OCI-LY7 (cell line): Measurements from ENCODE around the gene MLST8. TPM values are rescaled to one million over a fixed set of nuclear protein-coding genes. Genes with fewer than 3 reads are reported as not detected.

Experiments used
- BruUV-seq: library from RNA; stranded (reverse); fragments of 400-500 nt; replicated peaks from 2 replicates; lab custom pipeline; 2021; lab: Mats Ljungman, UMichigan
- CTCF ChIA-PET: fragments of 300-600 bp; sonication (Branson Sonifier 250); formaldehyde crosslinking; loops from one replicate; lab custom pipeline; 2022; ENCODE audit warnings: antibody characterized with exemption; ENCODE audit not compliant: unreplicated experiment; lab: Charles Lee
- POLR2A ChIA-PET: fragments of 300-600 bp; sonication (Branson Sonifier 250); formaldehyde crosslinking; loops from one replicate; lab custom pipeline; 2022; ENCODE audit warnings: antibody characterized with exemption; lab: Charles Lee
- DNase-seq: peaks from one replicate; pipeline ENCODE4 v3.0.0-alpha.2; 2015; ENCODE audit warnings: low spot score
- H2AFZ ChIP-seq: fragments of 200-600 bp; sonication (generic), shearing (Covaris generic); 2 replicates; pipeline ENCODE4 v1.6.1; 2014; ENCODE audit warnings: mild to moderate bottlenecking, antibody characterized with exemption, low read length, moderate library complexity
- H3K27ac ChIP-seq: fragments of 200-600 bp; sonication (generic); 2 replicates; pipeline ENCODE4 v1.5.1; 2014; ENCODE audit warnings: mixed run types, low read depth, mild to moderate bottlenecking, moderate library complexity, low read length, inconsistent platforms; ENCODE audit not compliant: poor library complexity, severe bottlenecking
- H3K36me3 ChIP-seq: fragments of 200-600 bp; sonication (generic); 2 replicates; pipeline ENCODE4 v1.6.1; 2014; ENCODE audit warnings: mild to moderate bottlenecking, antibody characterized with exemption, low read length, moderate library complexity, mixed read lengths; ENCODE audit not compliant: insufficient read depth
- H3K4me1 ChIP-seq: fragments of 200-600 bp; sonication (generic); 2 replicates; pipeline ENCODE4 v1.5.1; 2014; ENCODE audit warnings: mild to moderate bottlenecking, low read length; ENCODE audit not compliant: insufficient read depth, poor library complexity, severe bottlenecking
- H3K4me2 ChIP-seq: fragments of 200-600 bp; sonication (generic); 2 replicates; pipeline ENCODE4 v1.6.1; 2014; ENCODE audit warnings: mild to moderate bottlenecking, low read length
- H3K4me3 ChIP-seq: fragments of 200-600 bp; sonication (generic); 2 replicates; pipeline ENCODE4 v1.5.1; 2014; ENCODE audit warnings: mild to moderate bottlenecking, low read depth, low read length; ENCODE audit not compliant: poor library complexity, severe bottlenecking
- H3K79me2 ChIP-seq: fragments of 200-600 bp; sonication (generic); 2 replicates; pipeline ENCODE4 v1.6.1; 2016; ENCODE audit warnings: low read depth, mild to moderate bottlenecking, low read length, moderate library complexity, mixed read lengths; ENCODE audit not compliant: insufficient read depth
- H3K9me2 ChIP-seq: fragments of 200-600 bp; sonication (generic); 2 replicates; pipeline ENCODE4 v1.6.1; 2016; ENCODE audit warnings: mild to moderate bottlenecking, low read length, mixed read lengths; ENCODE audit not compliant: insufficient read depth
- H3K9me3 ChIP-seq: fragments of 200-600 bp; sonication (generic); 2 replicates; pipeline ENCODE4 v1.6.1; 2014; ENCODE audit warnings: mild to moderate bottlenecking, mixed run types, low read length, mixed read lengths
- H4K20me1 ChIP-seq: fragments of 200-600 bp; sonication (generic); 2 replicates; pipeline ENCODE4 v1.6.1; 2014; ENCODE audit warnings: mild to moderate bottlenecking, antibody characterized with exemption, low read length, moderate library complexity, mixed read lengths; ENCODE audit not compliant: insufficient read depth
- CTCF ChIP-seq: fragments of 200-600 bp; sonication (generic); conservative IDR thresholded peaks from 2 replicates; pipeline ENCODE4 v1.5.1; 2014; ENCODE audit warnings: mild to moderate bottlenecking, antibody characterized with exemption, low read length, moderate library complexity, mixed read lengths
- EZH2phosphoT487 ChIP-seq: fragments of 200-600 bp; sonication (generic); IDR thresholded peaks from 2 replicates; pipeline ENCODE4 v1.6.1; 2018; ENCODE audit warnings: low read depth, borderline replicate concordance, mild to moderate bottlenecking, mixed run types, antibody characterized with exemption, low read length, moderate library complexity, mixed read lengths
- intact Hi-C: fragments of 100-400 bp; cut with micrococcal nuclease; formaldehyde crosslinking; loops from one replicate; pipeline ENCODE4 v1.10.0; 2022; ENCODE audit not compliant: unreplicated experiment
- total RNA-seq, 2 experiments: library from RNA; depleted of rRNA in 1 of 2; stranded (reverse); fragments of >200 nt in 1 of 2; shearing (Covaris generic) in 1 of 2; gene quantifications; 2 replicates each; pipeline ENCODE4 v1.2.3, GENCODE V29; 2014 to 2022

The MLST8 gene
- total RNA-seq, 2 experiments from 2014 or later = 65.4 to 71.3 TPM

DNA sequence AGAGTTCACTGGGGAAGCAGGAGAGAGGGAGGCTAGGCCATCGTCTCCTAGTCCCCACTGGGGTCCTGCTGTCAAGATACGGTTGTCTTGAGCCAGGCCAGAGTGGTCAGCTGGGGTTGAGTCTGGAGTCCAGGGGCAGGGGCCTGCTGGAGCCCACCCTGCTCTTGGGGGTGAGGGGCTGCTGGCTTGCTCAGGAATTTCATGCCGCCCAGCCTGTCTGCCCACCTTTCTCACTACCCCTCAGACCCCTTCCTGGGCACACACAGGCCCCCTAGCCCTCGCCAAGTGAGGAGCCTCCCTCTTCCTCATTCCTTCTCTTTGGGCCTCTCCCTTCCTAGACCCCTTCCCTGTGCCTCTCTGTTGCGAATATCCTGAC is 48.4 kb upstream of the MLST8 start:
- ChIA-PET POLR2A (interaction anchor here (1.1 kb wide), 1 partner anchor 48 kb away, joined by 3 read pairs; no protein-coding TSS in a partner anchor), CTCF (no interaction called here)
- H3K4me2 ChIP-seq = peak overlapping the region; percentile 92
- no peak for TF ChIP-seq CTCF
- no peak for TF ChIP-seq EZH2phosphoT487
- no peaks in the 10 kb centered on the region for H3K9me2 ChIP-seq
- H3K27ac ChIP-seq = no peak overlapping the region
- peaks cover 44% of the 10 kb centered on the region for H3K36me3 ChIP-seq
- peak overlapping the region; percentile 100 for H3K4me3 ChIP-seq
- no peak for DNase-seq
- H4K20me1 ChIP-seq = peaks cover 17% of the 10 kb centered on the region
- H3K79me2 ChIP-seq = peaks cover 60% of the 10 kb centered on the region
- no TSS peak for BruUV-seq
- peaks cover 25% of the 10 kb centered on the region for H3K4me1 ChIP-seq
- H2AFZ ChIP-seq = no peak overlapping the region
- intact Hi-C loops = loop anchor here (10.0 kb wide), 1 partner anchor 268 kb away; the partner anchor contains the start of gene CCNF
- no peaks in the 10 kb centered on the region for H3K9me3 ChIP-seq

DNA sequence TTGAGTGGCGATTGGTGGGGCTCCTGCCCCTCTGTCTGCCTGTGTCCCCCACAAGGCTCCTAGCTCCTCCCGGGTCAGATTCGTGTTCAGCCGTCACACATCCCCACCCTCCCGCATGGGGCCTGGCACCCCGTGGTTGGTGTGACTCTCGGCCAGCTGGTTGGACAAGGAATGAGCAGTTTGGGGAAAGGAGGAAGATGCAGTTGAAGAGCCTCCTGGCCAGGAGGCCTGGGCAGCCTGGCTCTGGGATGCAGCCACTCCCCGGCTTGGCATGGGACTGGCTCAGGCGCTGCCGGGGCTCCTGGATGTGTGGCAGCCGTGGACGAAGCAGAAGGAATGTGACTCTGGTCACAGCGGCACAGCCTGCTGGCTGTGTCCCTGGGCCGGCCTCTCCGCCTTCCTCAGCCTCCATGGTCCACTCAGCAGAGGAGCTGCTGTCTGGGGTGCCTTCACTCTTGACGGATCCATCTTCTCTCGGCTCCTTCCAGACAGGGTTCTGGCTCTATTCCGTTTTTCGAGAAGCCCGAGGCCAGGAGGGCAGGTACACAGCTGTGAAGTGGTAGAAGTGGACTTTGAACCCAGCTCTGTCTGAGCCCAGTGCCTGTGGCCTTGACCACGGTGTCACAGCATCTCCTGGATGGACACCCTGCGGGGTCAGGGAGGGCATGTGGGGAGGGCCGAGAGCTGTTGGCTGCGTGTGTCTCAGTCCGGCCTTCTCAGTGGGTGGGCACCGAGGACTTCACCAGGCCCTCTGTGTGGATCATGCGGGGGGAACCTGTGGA is 47.6 kb upstream of the MLST8 start:
- TF ChIP-seq CTCF (no peak), EZH2phosphoT487 (no peak)
- Histone ChIP-seq H2AFZ (no peak overlapping the region), H4K20me1 (peaks cover 17% of the 10 kb centered on the region), H3K79me2 (peaks cover 59% of the 10 kb centered on the region), H3K36me3 (peaks cover 44% of the 10 kb centered on the region), H3K27ac (no peak overlapping the region), H3K4me3 (no peak overlapping the region), H3K9me2 (no peaks in the 10 kb centered on the region), H3K4me2 (peak overlapping the region; percentile 92), H3K4me1 (peaks cover 16% of the 10 kb centered on the region), H3K9me3 (no peaks in the 10 kb centered on the region)
- no TSS peak for BruUV-seq
- intact Hi-C loops = loop anchor here (10.0 kb wide), 1 partner anchor 267 kb away; the partner anchor contains the start of gene CCNF
- POLR2A ChIA-PET = no interaction called here
- CTCF ChIA-PET = no interaction called here
- no peak for DNase-seq

- peaks cover 17% of the 10 kb centered on the region for H4K20me1 ChIP-seq
- H3K27ac ChIP-seq = no peak overlapping the region
- H3K79me2 ChIP-seq = peaks cover 57% of the 10 kb centered on the region
- no TSS peak for BruUV-seq
- peaks cover 10% of the 10 kb centered on the region for H3K4me1 ChIP-seq
- intact Hi-C loops = loop anchor here (10.0 kb wide), 1 partner anchor 267 kb away; the partner anchor contains the start of gene CCNF
- TF ChIP-seq CTCF (no peak), EZH2phosphoT487 (no peak)
- H2AFZ ChIP-seq = no peak overlapping the region
- peaks cover 44% of the 10 kb centered on the region for H3K36me3 ChIP-seq
- POLR2A ChIA-PET = no interaction called here
- no peak overlapping the region for H3K4me3 ChIP-seq
- no peak for DNase-seq
- H3K9me2 ChIP-seq = no peaks in the 10 kb centered on the region
- H3K9me3 ChIP-seq = no peaks in the 10 kb centered on the region
- CTCF ChIA-PET = no interaction called here
- H3K4me2 ChIP-seq = no peak overlapping the region
These were observed 47.0 kb upstream of the MLST8 start for GRCh38 chr16:2158262-2158638.
